H1 (cell line): ENCODE results near the gene EPN3. TPM values are rescaled to one million over a fixed set of nuclear protein-coding genes. Genes with fewer than 3 reads are reported as not detected.
A peak's percentile ranks its signal among the peaks of the same experiment; 100 is the strongest.

Experiments
- CTCF ChIA-PET: fragments of 300-600 bp; sonication (Branson Sonifier 250); formaldehyde crosslinking; loops from one replicate; lab custom pipeline; 2021; ENCODE audit not compliant: partially characterized antibody; lab: Charles Lee
- POLR2A ChIA-PET: fragments of 300-600 bp; sonication (Branson Sonifier 250); formaldehyde crosslinking; loops from one replicate; lab custom pipeline; 2021; ENCODE audit warnings: inconsistent platforms; ENCODE audit not compliant: partially characterized antibody; lab: Charles Lee
- DNase-seq, 2 experiments: peaks; one replicate each; pipeline versions ENCODE4 v3.0.0 to v3.0.0-alpha.2; 2010 to 2022; ENCODE audit warnings: low spot score in 2 of 2, low read depth in 1 of 2, mixed read lengths in 1 of 2
- FAIRE-seq: peaks from 2 replicates; lab custom pipeline; 2011; peaks lifted over from hg19 to GRCh38; lab: Jason Lieb, UNC
- H2AFZ ChIP-seq: 2 replicates; pipeline ENCODE4 v1.8.1; 2012; ENCODE audit warnings: low read length, inconsistent platforms
- H2AK5ac ChIP-seq: 2 replicates; pipeline ENCODE4 v1.6.1; 2013; ENCODE audit warnings: low read depth, low read length
- H2BK120ac ChIP-seq: replicated peaks from 2 replicates; pipeline ENCODE3; 2013; ENCODE audit warnings: low read depth, low read length, inconsistent platforms
- H2BK12ac ChIP-seq: 2 replicates; pipeline ENCODE4 v1.6.1; 2013; ENCODE audit warnings: low read depth, low read length
- H2BK15ac ChIP-seq: 2 replicates; pipeline ENCODE4 v1.6.1; 2013; ENCODE audit warnings: low read length
- H2BK20ac ChIP-seq: 2 replicates; pipeline ENCODE4 v1.6.1; 2013; ENCODE audit warnings: low read length
- H2BK5ac ChIP-seq: 2 replicates; pipeline ENCODE4 v1.6.1; 2013; ENCODE audit warnings: low read depth, low read length
- H3K14ac ChIP-seq: 2 replicates; pipeline ENCODE4 v1.6.1; 2013; ENCODE audit warnings: inconsistent platforms; ENCODE audit not compliant: insufficient read length
- H3K18ac ChIP-seq: 2 replicates; pipeline ENCODE4 v1.6.1; 2013; ENCODE audit warnings: low read length; ENCODE audit errors: extremely low read depth
- H3K23ac ChIP-seq: 2 replicates; pipeline ENCODE4 v1.6.1; 2013; ENCODE audit warnings: inconsistent platforms; ENCODE audit not compliant: insufficient read length
- H3K23me2 ChIP-seq: 2 replicates; pipeline ENCODE4 v1.6.1; 2013; ENCODE audit warnings: low read depth, low read length
- H3K27ac ChIP-seq: 2 replicates; pipeline ENCODE4 v1.6.1; 2011; ENCODE audit warnings: low read depth, low read length, inconsistent platforms
- H3K27me3 ChIP-seq, 4 experiments: replicated peaks in 1 of 4; 1 replicate in 1 of 4; 2 replicates in 3 of 4; pipeline versions ENCODE4 v1.6.1 to v1.8.1; 2011 to 2013; ENCODE audit warnings: low read length in 3 of 4, mild to moderate bottlenecking in 3 of 4, inconsistent platforms in 2 of 4, mixed read lengths in 2 of 4, moderate library complexity in 1 of 4; ENCODE audit not compliant: control insufficient read depth in 3 of 4, insufficient read depth in 3 of 4; ENCODE audit errors: extremely low read depth in 1 of 4
- H3K36me3 ChIP-seq, 4 experiments: 2 replicates each; pipeline versions ENCODE4 v1.6.1 to v1.8.1; 2011 to 2013; ENCODE audit warnings: mild to moderate bottlenecking in 4 of 4, low read length in 3 of 4, moderate library complexity in 2 of 4, control low read depth in 1 of 4, inconsistent platforms in 1 of 4; ENCODE audit not compliant: insufficient read depth in 4 of 4, control insufficient read depth in 2 of 4
- H3K4ac ChIP-seq: replicated peaks from 2 replicates; pipeline ENCODE3; 2013; ENCODE audit warnings: low read length, low read depth, mixed read lengths, inconsistent platforms; ENCODE audit not compliant: insufficient read length
- H3K4me1 ChIP-seq, 4 experiments: replicated peaks in 1 of 4; 1 replicate in 1 of 4; 2 replicates in 3 of 4; pipeline versions ENCODE4 v1.6.1 to v1.8.1; 2011 to 2013; ENCODE audit warnings: low read length in 3 of 4, inconsistent platforms in 2 of 4, mixed read lengths in 1 of 4; ENCODE audit not compliant: insufficient read depth in 4 of 4, control insufficient read depth in 3 of 4
- H3K4me2 ChIP-seq, 2 experiments: 2 replicates each; pipeline versions ENCODE4 v1.6.1 to v1.8.1; 2011 to 2013; ENCODE audit warnings: low read depth in 2 of 2, low read length in 2 of 2, control low read depth in 1 of 2, inconsistent platforms in 1 of 2, mild to moderate bottlenecking in 1 of 2; ENCODE audit not compliant: insufficient read depth in 1 of 2
- H3K4me3 ChIP-seq, 4 experiments: fragments of 200-600, 300-600 bp in 1 of 4; sonication (generic), shearing (Covaris generic), sonication (Bioruptor Twin) in 1 of 4; 2 replicates each; pipeline versions ENCODE4 v1.5.1 to v1.8.1; 2011 to 2016; ENCODE audit warnings: low read length in 4 of 4, low read depth in 3 of 4, control low read depth in 2 of 4, inconsistent platforms in 2 of 4, mild to moderate bottlenecking in 2 of 4, mixed read lengths in 1 of 4, moderate library complexity in 1 of 4; ENCODE audit not compliant: insufficient read depth in 2 of 4; ENCODE audit errors: extremely low read depth in 1 of 4
- H3K56ac ChIP-seq: replicated peaks from 2 replicates; pipeline ENCODE3; 2013; ENCODE audit warnings: low read depth, mild to moderate bottlenecking, mixed read lengths, low read length, inconsistent platforms; ENCODE audit not compliant: insufficient read length
- H3K79me1 ChIP-seq: 2 replicates; pipeline ENCODE4 v1.6.1; 2013; ENCODE audit warnings: low read depth, low read length, control low read depth
- H3K79me2 ChIP-seq, 2 experiments: 2 replicates each; pipeline versions ENCODE4 v1.6.1 to v1.8.1; 2012 to 2013; ENCODE audit warnings: low read length in 2 of 2, mild to moderate bottlenecking in 2 of 2, inconsistent platforms in 1 of 2; ENCODE audit not compliant: insufficient read depth in 2 of 2, control insufficient read depth in 1 of 2
- H3K9ac ChIP-seq, 4 experiments: replicated peaks in 1 of 4; 1 replicate in 1 of 4; 2 replicates in 3 of 4; pipeline versions ENCODE4 v1.6.1 to v1.8.1; 2011 to 2013; ENCODE audit warnings: low read depth in 3 of 4, low read length in 3 of 4, control low read depth in 2 of 4, mild to moderate bottlenecking in 2 of 4, moderate library complexity in 2 of 4, inconsistent platforms in 1 of 4; ENCODE audit errors: extremely low read depth in 1 of 4
- H3K9me3 ChIP-seq, 2 experiments: 2 replicates each; pipeline versions ENCODE4 v1.6.1 to v1.8.1; 2012 to 2013; ENCODE audit warnings: mild to moderate bottlenecking in 2 of 2, moderate library complexity in 2 of 2, control low read depth in 1 of 2, inconsistent platforms in 1 of 2, low read depth in 1 of 2, low read length in 1 of 2, mixed read lengths in 1 of 2; ENCODE audit not compliant: insufficient read depth in 2 of 2
- H4K20me1 ChIP-seq, 2 experiments: replicated peaks in 1 of 2; 2 replicates each; pipeline versions ENCODE3 to v1.8.1; 2011 to 2013; ENCODE audit warnings: inconsistent platforms in 2 of 2, low read length in 2 of 2, mild to moderate bottlenecking in 1 of 2; ENCODE audit not compliant: insufficient read depth in 2 of 2, control insufficient read depth in 1 of 2
- H4K5ac ChIP-seq: 2 replicates; pipeline ENCODE4 v1.6.1; 2013; ENCODE audit warnings: low read length, low read depth, mixed read lengths, inconsistent platforms; ENCODE audit not compliant: insufficient read length
- H4K8ac ChIP-seq: 2 replicates; pipeline ENCODE4 v1.8.0; 2013; ENCODE audit warnings: mild to moderate bottlenecking, moderate library complexity, low read length, inconsistent platforms; ENCODE audit not compliant: insufficient read depth; ENCODE audit errors: extremely low read depth
- H4K91ac ChIP-seq: replicated peaks from 2 replicates; pipeline ENCODE3; 2013; ENCODE audit warnings: low read length, mixed read lengths, inconsistent platforms; ENCODE audit not compliant: insufficient read length
- ASH2L ChIP-seq: fragments of 200-600, 300-600 bp; sonication (generic); IDR thresholded peaks from one replicate; pipeline ENCODE4 v1.7.1; 2017; ENCODE audit warnings: low read length
- GABPA ChIP-seq: IDR thresholded peaks from 2 replicates; pipeline ENCODE4 v1.6.1; 2011; ENCODE audit warnings: mild to moderate bottlenecking, low read length, moderate library complexity, borderline replicate concordance; ENCODE audit not compliant: insufficient read depth
- MAX ChIP-seq: IDR thresholded peaks from 2 replicates; pipeline ENCODE4 v1.6.1; 2012; ENCODE audit warnings: inconsistent platforms
- SAP30 ChIP-seq: fragments of 300-600 bp; sonication (generic); IDR thresholded peaks from 2 replicates; pipeline ENCODE4 v1.7.1; 2012; ENCODE audit warnings: low read length, moderate library complexity, mild to moderate bottlenecking, inconsistent platforms; ENCODE audit not compliant: insufficient read depth, insufficient replicate concordance
- SIN3A ChIP-seq, 2 experiments: IDR thresholded peaks in 1 of 2; conservative IDR thresholded peaks in 1 of 2; 2 replicates each; pipeline ENCODE4 v1.6.1; 2011 to 2012; ENCODE audit warnings: low read length in 2 of 2, improper control_type of control experiment in 1 of 2, low read depth in 1 of 2, mild to moderate bottlenecking in 1 of 2
- YY1 ChIP-seq: IDR thresholded peaks from 2 replicates; pipeline ENCODE4 v1.6.1; 2011; ENCODE audit warnings: low read depth, mild to moderate bottlenecking, low read length
- WGBS, 2 experiments: shearing (Covaris generic) in 1 of 2; methylation state at CpG; one replicate each; pipeline versions ENCODE4 v1.1.6 to v1.1.7; 2013 to 2015; ENCODE audit warnings: low lambda C conversion rate in 2 of 2, mixed read lengths in 2 of 2, inconsistent platforms in 1 of 2, low coverage in 1 of 2, missing lambda C conversion rate in 1 of 2; ENCODE audit not compliant: insufficient replicate concordance in 2 of 2, insufficient coverage in 1 of 2, insufficient read length in 1 of 2; ENCODE audit errors: extremely low coverage in 1 of 2, missing lambda C conversion rate in 1 of 2; 5-methylcytosine and 5-hydroxymethylcytosine counted together
- polyA plus RNA-seq, 7 experiments: library from polyadenylated mRNA; depleted of rRNA in 3 of 7; stranded (reverse) in 5 of 7; unstranded in 2 of 7; fragments of >200 nt in 5 of 7; fragments of 200-250 nt in 2 of 7; gene quantifications; 1 replicate in 5 of 7; 2 replicates in 1 of 7; 4 replicates in 1 of 7; pipeline versions ENCODE4 v1.2.1 to v1.2.3, GENCODE V29; 2011 to 2013; ENCODE audit warnings: missing spikeins in 2 of 7, mixed read lengths in 2 of 7
- total RNA-seq: library from RNA; stranded (reverse); fragmentation: NEBNext Ultra II Directional; extraction: Animal tissue kit (Norgen Biotek cat#: 25700); gene quantifications from 2 replicates; pipeline ENCODE4 v1.2.1, GENCODE V29; 2021

The EPN3 gene
- total and polyA plus RNA-seq, 2 of the 8 experiments (the other 6 are each of a cell fraction or from before 2014, with no cell fraction given) = 6.7 to 7.9 TPM

- H2BK15ac ChIP-seq = no peak overlapping the region
- no peak overlapping the region for H4K5ac ChIP-seq
- H2AK5ac ChIP-seq = no peak overlapping the region
- no peak for DNase-seq
- peak overlapping the region; percentile 79 to 87 for H3K4me2 ChIP-seq
- H3K4ac ChIP-seq = no peak overlapping the region
- H3K4me1 ChIP-seq = peaks cover 2 to 10% (median 6%) of the 10 kb centered on the region in 4 experiments
- no peak overlapping the region for H2BK12ac ChIP-seq
- H3K23me2 ChIP-seq = peaks cover 3% of the 10 kb centered on the region; the same call in 1 of the 2 replicates
- no peaks in the 10 kb centered on the region for H3K79me1 ChIP-seq
- no peak for FAIRE-seq
- peak overlapping the region in 3 of 4 experiments; percentile 35 to 45 (median 36); a peak in 5 of 7 replicates for H3K9ac ChIP-seq
- CTCF ChIA-PET = interaction anchor here (0.7 to 1.8 kb wide), 7 partner anchors 8 to 310 kb away, joined by 3 to 7 read pairs (median 5); no protein-coding TSS in a partner anchor
- no peak overlapping the region for H3K56ac ChIP-seq
- no peak overlapping the region for H3K27ac ChIP-seq
- H2BK120ac ChIP-seq = no peak overlapping the region
- H3K9me3 ChIP-seq = no peaks in the 10 kb centered on the region
- no peak overlapping the region for H3K14ac ChIP-seq
- no peaks in the 10 kb centered on the region for H3K79me2 ChIP-seq
- POLR2A ChIA-PET = no interaction called here
- peak overlapping the region; percentile 84; the same call in 1 of the 2 replicates for H4K8ac ChIP-seq
- H4K91ac ChIP-seq = peak overlapping the region; percentile 25
- H3K23ac ChIP-seq = no peak overlapping the region
- H2BK5ac ChIP-seq = peak overlapping the region; percentile 52
- H2BK20ac ChIP-seq = no peak overlapping the region
- H3K4me3 ChIP-seq = peak overlapping the region; percentile 69 to 86 (median 75)
- H3K18ac ChIP-seq = peak overlapping the region; percentile 38; the same call in 1 of the 2 replicates
- 24% methylated on average over 32 of the region's 32 CpGs; no CpG with 5 or more reads in 1 of the 2 experiments for WGBS, 2 experiments
- H3K27me3 ChIP-seq = no peaks in the 10 kb centered on the region; a peak in 1 of 7 replicates
- H3K36me3 ChIP-seq = no peaks in the 10 kb centered on the region
- peak overlapping the region; percentile 30; the same call in 1 of the 2 replicates for H2AFZ ChIP-seq
- H4K20me1 ChIP-seq = peaks cover 1 to 3% of the 10 kb centered on the region in 2 experiments
- TF ChIP-seq ASH2L (peak; percentile 4), SIN3A (conservative IDR thresholded peaks at IDR 0.05 in 1 of 2, IDR thresholded peaks at IDR 0.05 in 1 of 2; ENCODE audit: low read depth in 1 of 2, low read length in 2 of 2) (peak; percentile 20 to 78; a peak in 1 of 4 replicates), MAX (no peak), GABPA (0 out of 2 replicates have a peak, but pooled peaks have one; percentile 26), SAP30 (no peak), YY1 (0 out of 2 replicates have a peak, but pooled peaks have one; percentile 14)
These were observed 23.7 kb upstream of the EPN3 start for GRCh38 chr17:50508573-50509460.
